Activated naive CD4-positive, alpha-beta T cell treated with anti-CD3 and anti-CD28 coated beads, Interleukin-2, amount 10 ng/mL, durations not matched to agents 7 days and 5 days (primary cell): ENCODE measurements around the gene ZFYVE1.
"Not testable (repeated sequence)": the region's sequence is repeated elsewhere in the genome, so short reads cannot be mapped to it uniquely, and the experiment has no call there.

Source experiments
- CTCF ChIA-PET: fragments of 350-600 bp; sonication (Branson Sonifier 250); formaldehyde crosslinking; loops from one replicate; lab custom pipeline; 2021; ENCODE audit warnings: antibody characterized with exemption; lab: Charles Lee
- DNase-seq: peaks from one replicate; pipeline ENCODE4 v3.0.0-alpha.2; 2020
- H3K27ac Mint-ChIP-seq: one replicate; pipeline ENCODE4 v1.8.0; 2021; ENCODE audit warnings: mild to moderate bottlenecking, moderate library complexity, mixed read lengths
- H3K27me3 Mint-ChIP-seq: one replicate; pipeline ENCODE4 v1.8.0; 2021; ENCODE audit warnings: mild to moderate bottlenecking, mixed read lengths
- H3K36me3 Mint-ChIP-seq: one replicate; pipeline ENCODE4 v1.8.0; 2021; ENCODE audit warnings: mixed read lengths
- H3K4me1 Mint-ChIP-seq: one replicate; pipeline ENCODE4 v1.8.0; 2021; ENCODE audit warnings: mixed read lengths
- H3K4me3 Mint-ChIP-seq: one replicate; pipeline ENCODE4 v1.8.0; 2021; ENCODE audit warnings: mild to moderate bottlenecking, moderate library complexity, mixed read lengths
- H3K9me3 Mint-ChIP-seq: one replicate; pipeline ENCODE4 v1.8.0; 2021; ENCODE audit warnings: mixed read lengths

Gene ZFYVE1

DNA sequence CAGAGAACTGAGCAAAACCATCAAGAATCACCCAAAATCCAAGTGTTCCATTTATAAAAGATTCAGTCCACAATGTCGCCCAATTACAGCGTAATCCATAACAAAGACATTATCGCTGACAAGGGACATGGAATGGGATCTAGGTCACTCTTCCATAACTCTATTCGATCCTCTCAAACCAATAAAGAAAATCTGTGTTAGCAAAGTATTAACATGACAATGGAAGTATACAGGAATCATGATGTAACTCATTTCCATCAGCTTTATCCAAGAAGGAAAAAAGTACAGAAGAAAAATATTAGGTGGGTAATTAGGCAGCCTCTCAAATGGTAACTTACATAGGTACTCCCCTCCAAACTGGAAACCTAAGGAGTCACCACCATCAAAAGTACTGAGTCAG is 4.9 kb downstream of the ZFYVE1 start:
- Mint-ChIP-seq H3K27me3 (no peaks in the 10 kb centered on the region), H3K4me3 (no peak overlapping the region), H3K4me1 (peaks cover 35% of the 10 kb centered on the region), H3K9me3 (no peaks in the 10 kb centered on the region), H3K36me3 (peaks cover 44% of the 10 kb centered on the region), H3K27ac (no peak overlapping the region)
- no peak for DNase-seq
- CTCF ChIA-PET, result no interaction called here

DNA sequence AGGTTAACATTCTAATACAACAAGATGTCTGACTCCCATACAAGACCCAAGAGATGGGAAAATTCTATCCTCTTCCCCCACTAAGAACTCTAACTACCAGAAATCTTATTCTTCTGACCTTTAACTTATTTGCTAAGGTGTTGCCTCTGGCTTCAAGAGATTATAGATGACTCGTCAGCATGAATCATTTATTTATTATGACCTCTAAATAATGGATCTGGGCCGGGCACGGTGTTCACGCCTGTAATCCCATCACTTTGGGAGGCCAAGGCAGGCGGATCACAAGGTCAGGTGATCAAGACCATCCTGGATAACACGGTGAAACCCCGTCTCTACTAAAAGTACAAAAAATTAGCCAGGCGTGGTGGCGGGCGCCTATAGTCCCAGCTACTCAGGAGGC is 10.9 kb downstream of the ZFYVE1 start:
- CTCF ChIA-PET, H3K27me3 Mint-ChIP-seq, H3K9me3 Mint-ChIP-seq, H3K4me3 Mint-ChIP-seq, DNase-seq, H3K27ac Mint-ChIP-seq: not testable (repeated sequence)
- peaks cover 27% of the 10 kb centered on the region for H3K4me1 Mint-ChIP-seq
- H3K36me3 Mint-ChIP-seq, result peaks cover 45% of the 10 kb centered on the region

DNA sequence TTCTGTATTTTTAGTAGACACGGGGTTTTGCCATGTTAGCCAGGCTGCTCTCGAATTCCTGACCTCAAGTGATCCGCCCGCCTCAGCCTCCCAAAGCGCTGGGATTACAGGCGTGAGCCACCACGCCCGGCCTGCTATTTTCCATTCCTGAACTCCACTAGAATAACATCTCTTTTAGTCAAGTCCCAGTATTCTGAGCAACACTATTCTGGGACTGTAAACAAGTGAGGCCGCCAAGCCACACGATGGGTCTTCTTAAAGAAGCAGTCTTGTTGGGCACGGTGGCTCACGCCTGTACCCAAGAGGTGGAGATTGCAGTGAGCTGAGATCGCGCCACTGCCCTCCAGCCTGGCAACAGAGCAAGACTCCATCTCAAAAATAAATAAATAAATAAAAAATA is 11.4 kb downstream of the ZFYVE1 start:
- DNase-seq, H3K27ac Mint-ChIP-seq, H3K27me3 Mint-ChIP-seq, CTCF ChIA-PET, H3K9me3 Mint-ChIP-seq, H3K4me3 Mint-ChIP-seq: not testable (repeated sequence)
- Mint-ChIP-seq H3K4me1 (peaks cover 27% of the 10 kb centered on the region), H3K36me3 (peaks cover 45% of the 10 kb centered on the region)

DNA sequence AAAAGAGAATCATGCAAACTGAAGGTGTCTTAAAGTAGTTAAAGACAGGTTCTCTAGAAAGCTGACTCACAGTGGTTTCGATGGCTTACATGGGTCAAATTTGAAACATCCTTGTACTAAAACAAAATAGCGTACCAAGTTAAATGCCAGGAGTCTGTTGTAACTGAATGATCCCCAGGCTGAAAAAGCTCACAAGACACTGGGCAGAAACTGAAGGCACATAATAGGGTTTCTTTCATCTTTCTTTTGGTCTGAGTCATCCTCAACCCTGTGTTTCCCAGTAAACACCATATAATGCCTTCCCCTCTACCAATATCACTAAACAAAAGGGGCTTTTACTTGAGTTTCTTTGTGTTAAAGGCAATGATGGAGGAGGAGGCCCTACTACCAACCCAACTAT is 12.8 kb downstream of the ZFYVE1 start:
- no peak overlapping the region for H3K4me3 Mint-ChIP-seq
- H3K36me3 Mint-ChIP-seq, result peaks cover 51% of the 10 kb centered on the region
- H3K4me1 Mint-ChIP-seq, result peaks cover 27% of the 10 kb centered on the region
- no peaks in the 10 kb centered on the region for H3K9me3 Mint-ChIP-seq
- no peaks in the 10 kb centered on the region for H3K27me3 Mint-ChIP-seq
- CTCF ChIA-PET, result no interaction called here
- DNase-seq, result no peak
- H3K27ac Mint-ChIP-seq, result no peak overlapping the region

DNA sequence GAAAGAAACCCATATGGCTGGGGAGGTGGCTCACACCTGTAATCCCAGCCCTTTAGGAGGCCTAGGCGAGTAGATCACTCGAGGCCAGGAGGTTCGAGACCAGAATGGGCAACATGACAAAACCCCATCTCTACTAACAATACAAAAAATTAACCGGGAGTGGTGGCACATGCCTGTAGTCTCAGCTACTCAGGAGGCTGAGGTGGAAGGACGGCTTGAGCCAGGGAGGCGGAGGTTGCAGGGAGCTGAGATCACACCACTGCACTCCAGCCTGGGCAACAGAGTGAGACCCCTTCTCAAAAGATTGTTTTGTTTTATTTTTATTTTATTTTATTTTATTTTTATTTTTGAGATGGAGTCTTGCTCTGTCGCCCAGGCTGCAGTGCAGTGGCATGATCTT is 15.7 kb downstream of the ZFYVE1 start:
- not testable (repeated sequence) for H3K4me3 Mint-ChIP-seq, H3K27ac Mint-ChIP-seq, DNase-seq, H3K9me3 Mint-ChIP-seq, H3K27me3 Mint-ChIP-seq
- Mint-ChIP-seq H3K36me3 (peaks cover 49% of the 10 kb centered on the region), H3K4me1 (peaks cover 27% of the 10 kb centered on the region)
- CTCF ChIA-PET, result interaction anchor here (0.6 kb wide), 1 partner anchor 712 kb away, joined by 3 read pairs; no protein-coding TSS in a partner anchor

DNA sequence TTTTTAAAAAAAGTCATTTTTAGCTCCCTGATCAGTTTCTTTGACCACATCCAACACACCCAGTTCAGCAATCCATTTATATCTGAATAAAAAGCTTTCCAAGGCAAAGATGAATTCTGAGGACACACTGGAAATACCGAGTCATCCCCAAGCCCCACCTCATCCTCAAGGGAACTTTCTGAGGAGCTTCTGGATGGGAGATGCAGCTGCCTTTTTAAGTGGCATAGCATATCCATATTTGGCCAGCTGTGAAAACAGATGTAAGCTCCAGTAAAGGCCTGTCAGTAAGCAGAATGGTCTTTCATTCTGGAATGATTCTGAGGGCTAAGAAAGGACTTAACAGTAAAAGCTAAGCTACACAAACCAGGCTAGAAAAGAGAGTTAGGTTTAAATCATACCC is 18.4 kb downstream of the ZFYVE1 start:
- H3K36me3 Mint-ChIP-seq, result peaks cover 32% of the 10 kb centered on the region
- CTCF ChIA-PET, result no interaction called here
- DNase-seq, result no peak
- H3K27ac Mint-ChIP-seq, result no peak overlapping the region
- H3K4me3 Mint-ChIP-seq, result no peak overlapping the region
- H3K4me1 Mint-ChIP-seq, result peaks cover 7% of the 10 kb centered on the region
- H3K9me3 Mint-ChIP-seq, result no peaks in the 10 kb centered on the region
- H3K27me3 Mint-ChIP-seq, result no peaks in the 10 kb centered on the region

DNA sequence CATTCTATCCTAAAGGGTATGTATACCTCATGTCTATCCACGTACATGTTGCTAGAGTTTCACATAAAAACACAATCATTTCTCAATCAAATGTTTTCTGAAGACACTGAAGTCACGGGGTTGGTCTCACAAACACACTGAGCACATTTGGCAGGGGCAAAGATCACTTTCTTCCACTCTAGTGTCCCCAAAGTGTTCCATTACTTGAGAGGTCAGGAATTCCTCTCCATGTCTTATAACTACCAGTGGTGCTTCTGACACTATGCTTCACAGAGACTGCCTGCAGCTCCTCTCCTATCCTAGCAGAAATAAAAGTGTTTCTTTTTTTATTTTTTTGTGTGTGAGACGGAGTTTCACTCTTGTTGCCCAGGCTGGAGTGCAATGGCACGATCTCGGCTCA is 19.1 kb downstream of the ZFYVE1 start:
- H3K4me1 Mint-ChIP-seq, result peaks cover 3% of the 10 kb centered on the region
- no peak overlapping the region for H3K27ac Mint-ChIP-seq
- no peak for DNase-seq
- CTCF ChIA-PET, result no interaction called here
- no peaks in the 10 kb centered on the region for H3K27me3 Mint-ChIP-seq
- peaks cover 29% of the 10 kb centered on the region for H3K36me3 Mint-ChIP-seq
- H3K9me3 Mint-ChIP-seq, result no peaks in the 10 kb centered on the region
- no peak overlapping the region for H3K4me3 Mint-ChIP-seq

DNA sequence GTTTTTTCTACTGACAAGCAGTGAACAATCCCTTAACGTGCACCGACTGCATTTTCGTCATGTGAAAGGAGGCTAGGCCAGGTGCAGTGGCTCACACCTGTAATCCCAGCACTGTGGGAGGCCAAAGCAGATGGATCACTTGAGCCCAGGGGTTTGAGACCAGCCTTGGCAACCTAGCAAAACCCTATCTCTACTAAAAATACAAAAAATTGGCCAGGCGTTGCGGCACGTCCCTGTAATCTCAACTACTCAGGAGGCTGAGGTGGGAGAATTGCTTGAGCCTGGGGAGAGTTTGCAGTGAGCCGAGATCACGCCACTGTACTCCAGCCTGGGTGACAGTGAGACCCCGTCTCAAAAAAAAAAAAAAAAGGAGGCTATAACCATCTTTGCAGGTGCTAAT is 22.3 kb downstream of the ZFYVE1 start:
- CTCF ChIA-PET, H3K27me3 Mint-ChIP-seq, H3K4me3 Mint-ChIP-seq, H3K4me1 Mint-ChIP-seq, H3K9me3 Mint-ChIP-seq, H3K27ac Mint-ChIP-seq, DNase-seq: not testable (repeated sequence)
- peaks cover 21% of the 10 kb centered on the region for H3K36me3 Mint-ChIP-seq

DNA sequence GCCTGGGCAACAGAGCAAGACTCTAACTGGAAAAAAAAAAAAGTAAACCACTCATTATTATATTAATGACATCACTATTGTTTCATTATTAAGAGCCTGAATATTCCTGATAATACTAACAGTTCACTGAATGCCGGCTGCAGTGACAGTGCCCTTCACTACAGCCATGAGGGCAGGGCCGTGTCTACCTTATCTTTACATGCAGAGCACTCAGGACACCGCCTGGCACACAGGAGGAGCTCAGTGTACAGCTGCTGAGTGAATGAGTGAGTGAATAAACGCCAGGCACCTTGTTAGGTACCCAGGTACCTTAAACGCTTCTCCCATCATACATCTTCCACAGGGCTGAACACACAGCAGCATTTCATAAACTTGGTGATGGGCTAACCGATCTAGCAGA is 23.2 kb downstream of the ZFYVE1 start:
- no peaks in the 10 kb centered on the region for H3K4me1 Mint-ChIP-seq
- H3K27ac Mint-ChIP-seq, result peak overlapping the region; percentile 58
- DNase-seq, result no peak
- H3K9me3 Mint-ChIP-seq, result no peaks in the 10 kb centered on the region
- H3K27me3 Mint-ChIP-seq, result no peaks in the 10 kb centered on the region
- peaks cover 15% of the 10 kb centered on the region for H3K36me3 Mint-ChIP-seq
- CTCF ChIA-PET, result no interaction called here
- no peak overlapping the region for H3K4me3 Mint-ChIP-seq

DNA sequence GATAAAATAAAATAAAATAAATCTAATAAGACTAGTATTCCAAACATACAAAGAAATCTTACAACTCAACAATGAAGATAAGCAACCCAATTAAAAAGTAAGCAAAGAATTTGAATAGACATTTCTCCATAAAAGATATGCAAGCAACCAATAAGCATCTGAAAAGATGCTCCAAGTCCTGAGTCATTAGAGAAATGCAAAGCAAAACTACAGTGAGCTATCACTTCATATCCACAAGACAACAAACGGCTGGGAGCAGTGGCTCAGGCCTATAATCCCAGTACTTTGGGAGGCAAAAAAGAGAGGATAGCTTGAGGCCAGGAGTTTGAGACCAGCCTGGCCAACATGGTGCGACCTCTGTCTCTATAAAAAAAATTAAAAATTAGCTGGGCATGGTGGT is 26.8 kb downstream of the ZFYVE1 start:
- H3K27ac Mint-ChIP-seq, result no peak overlapping the region
- no peak for DNase-seq
- H3K27me3 Mint-ChIP-seq, result no peaks in the 10 kb centered on the region
- no peak overlapping the region for H3K4me3 Mint-ChIP-seq
- no peaks in the 10 kb centered on the region for H3K9me3 Mint-ChIP-seq
- H3K4me1 Mint-ChIP-seq, result no peaks in the 10 kb centered on the region
- H3K36me3 Mint-ChIP-seq, result peaks cover 31% of the 10 kb centered on the region
- CTCF ChIA-PET, result no interaction called here

DNA sequence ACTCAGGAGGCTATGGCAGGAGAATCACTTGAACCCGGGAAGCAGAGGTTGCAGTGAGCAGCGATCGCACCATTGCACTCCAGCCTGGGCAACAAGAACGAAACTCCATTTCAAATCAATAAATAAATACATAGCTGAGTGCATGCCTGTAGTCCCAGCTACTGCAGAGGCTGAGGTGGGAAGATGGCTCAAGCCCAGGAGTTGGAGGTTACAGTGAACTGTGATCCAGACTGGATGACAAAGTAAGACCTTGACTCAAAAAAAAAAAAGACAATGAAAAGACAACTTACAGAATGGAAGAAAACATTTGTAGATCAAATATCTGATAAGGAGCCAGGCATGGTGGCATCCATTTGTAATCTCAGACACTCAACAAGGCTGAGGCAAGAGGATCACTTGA is 27.6 kb downstream of the ZFYVE1 start:
- no peaks in the 10 kb centered on the region for H3K4me1 Mint-ChIP-seq
- no peak overlapping the region for H3K4me3 Mint-ChIP-seq
- H3K27ac Mint-ChIP-seq, result no peak overlapping the region
- DNase-seq, result no peak
- no peaks in the 10 kb centered on the region for H3K9me3 Mint-ChIP-seq
- H3K36me3 Mint-ChIP-seq, result peaks cover 31% of the 10 kb centered on the region
- no peaks in the 10 kb centered on the region for H3K27me3 Mint-ChIP-seq
- CTCF ChIA-PET, result no interaction called here

DNA sequence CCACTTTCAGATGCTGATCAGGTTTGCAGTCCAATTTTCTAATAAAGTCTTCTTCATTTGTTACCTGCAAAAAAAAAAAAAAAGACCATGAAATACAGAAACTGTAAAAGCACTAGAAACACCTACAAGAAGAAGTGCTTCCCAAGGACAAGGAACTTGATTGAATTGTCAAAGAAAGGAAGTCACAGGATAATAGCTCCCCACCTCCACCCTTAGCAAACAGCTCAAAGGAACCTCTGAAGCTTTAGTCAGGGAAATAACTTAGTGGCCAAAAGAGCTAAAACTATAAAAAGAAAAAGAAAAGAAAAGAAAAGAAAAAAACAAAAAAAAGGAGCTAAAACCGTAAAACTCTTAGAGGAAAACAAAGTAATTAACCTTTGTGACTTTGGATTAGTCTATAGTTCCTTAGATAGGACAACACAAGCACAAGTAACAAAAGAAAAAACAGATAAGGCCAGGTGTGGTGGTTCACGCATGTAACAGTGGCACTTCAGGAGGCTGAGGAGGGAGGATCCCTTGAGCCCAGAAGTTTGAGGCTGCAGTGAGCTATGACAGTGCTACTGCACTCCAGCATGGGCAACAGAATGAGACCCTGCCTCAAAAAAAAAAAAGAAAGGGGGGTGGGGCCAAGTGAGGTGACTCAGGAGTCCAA is 28.5 kb downstream of the ZFYVE1 start:
- Mint-ChIP-seq H3K9me3 (no peaks in the 10 kb centered on the region), H3K27me3 (no peaks in the 10 kb centered on the region), H3K4me1 (no peaks in the 10 kb centered on the region), H3K27ac (no peak overlapping the region), H3K36me3 (peaks cover 28% of the 10 kb centered on the region), H3K4me3 (no peak overlapping the region)
- CTCF ChIA-PET, result interaction anchor here (0.6 kb wide), 1 partner anchor 108 kb away, joined by 3 read pairs; no protein-coding TSS in a partner anchor
- DNase-seq, result no peak

DNA sequence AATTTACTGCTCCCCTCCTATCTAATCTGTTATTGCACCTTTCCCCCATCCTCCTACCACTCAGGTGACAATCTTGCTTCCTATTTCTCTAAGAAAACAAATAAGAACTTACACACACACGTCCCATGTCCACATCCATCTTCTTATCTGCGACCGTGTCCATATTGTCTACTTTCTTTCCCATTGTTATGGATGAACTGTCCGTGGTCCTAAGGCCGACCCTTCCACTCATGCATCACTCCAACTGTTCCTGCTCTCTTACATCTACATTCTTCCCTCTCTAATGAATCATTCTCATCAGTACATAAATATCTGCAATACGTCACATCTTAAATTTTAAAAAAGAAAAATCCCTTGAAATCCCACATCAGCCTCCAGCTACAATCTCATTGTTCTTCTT is 30.0 kb downstream of the ZFYVE1 start:
- CTCF ChIA-PET, result no interaction called here
- Mint-ChIP-seq H3K4me3 (no peak overlapping the region), H3K36me3 (peaks cover 38% of the 10 kb centered on the region), H3K27ac (no peak overlapping the region), H3K9me3 (no peaks in the 10 kb centered on the region), H3K27me3 (no peaks in the 10 kb centered on the region), H3K4me1 (no peaks in the 10 kb centered on the region)
- DNase-seq, result no peak

DNA sequence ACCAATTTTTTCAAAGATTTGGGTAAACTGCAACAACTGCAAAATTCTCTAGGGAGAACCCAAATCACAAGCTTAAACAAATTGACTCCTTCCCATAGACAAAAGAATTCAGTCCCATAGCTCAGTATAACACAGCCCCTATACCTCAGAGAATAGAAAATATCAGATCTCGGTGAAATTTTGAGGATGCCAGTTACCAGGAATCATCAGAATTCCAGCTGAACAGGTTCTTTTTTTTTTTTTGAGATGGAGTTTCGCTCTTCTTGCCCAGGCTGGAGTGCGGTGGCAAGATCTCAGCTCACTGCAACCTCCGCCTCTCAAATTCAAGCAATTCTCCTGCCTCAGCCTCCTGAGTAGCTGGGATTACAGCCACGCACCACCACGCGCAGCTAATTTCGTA is 36.7 kb downstream of the ZFYVE1 start:
- no peak overlapping the region for H3K27ac Mint-ChIP-seq
- no peak overlapping the region for H3K4me3 Mint-ChIP-seq
- no peak for DNase-seq
- no peaks in the 10 kb centered on the region for H3K9me3 Mint-ChIP-seq
- H3K36me3 Mint-ChIP-seq, result peaks cover 30% of the 10 kb centered on the region
- H3K27me3 Mint-ChIP-seq, result no peaks in the 10 kb centered on the region
- CTCF ChIA-PET, result no interaction called here
- H3K4me1 Mint-ChIP-seq, result no peaks in the 10 kb centered on the region

DNA sequence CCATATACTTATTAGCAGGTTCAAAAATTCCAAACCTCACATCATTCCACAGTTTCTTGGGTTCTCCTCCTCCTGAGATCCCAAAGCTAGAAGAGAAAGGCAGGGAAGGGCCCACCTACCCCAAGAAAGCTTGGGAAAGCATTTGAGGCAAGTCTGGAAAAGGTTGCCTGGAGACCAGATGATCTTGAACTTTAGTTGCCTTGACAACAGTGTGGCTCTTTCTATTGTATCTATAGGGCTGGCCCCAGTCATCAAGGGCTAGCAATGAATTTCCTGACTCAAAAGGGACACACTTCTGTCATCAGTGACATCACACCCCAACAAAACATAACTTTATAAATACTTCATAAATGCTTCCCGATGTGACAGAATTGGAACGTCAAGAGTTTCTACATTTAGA is 40.0 kb downstream of the ZFYVE1 start:
- no peaks in the 10 kb centered on the region for H3K4me1 Mint-ChIP-seq
- no peaks in the 10 kb centered on the region for H3K27me3 Mint-ChIP-seq
- no peak for DNase-seq
- H3K36me3 Mint-ChIP-seq, result peaks cover 40% of the 10 kb centered on the region
- H3K27ac Mint-ChIP-seq, result no peak overlapping the region
- no peaks in the 10 kb centered on the region for H3K9me3 Mint-ChIP-seq
- CTCF ChIA-PET, result no interaction called here
- H3K4me3 Mint-ChIP-seq, result no peak overlapping the region

DNA sequence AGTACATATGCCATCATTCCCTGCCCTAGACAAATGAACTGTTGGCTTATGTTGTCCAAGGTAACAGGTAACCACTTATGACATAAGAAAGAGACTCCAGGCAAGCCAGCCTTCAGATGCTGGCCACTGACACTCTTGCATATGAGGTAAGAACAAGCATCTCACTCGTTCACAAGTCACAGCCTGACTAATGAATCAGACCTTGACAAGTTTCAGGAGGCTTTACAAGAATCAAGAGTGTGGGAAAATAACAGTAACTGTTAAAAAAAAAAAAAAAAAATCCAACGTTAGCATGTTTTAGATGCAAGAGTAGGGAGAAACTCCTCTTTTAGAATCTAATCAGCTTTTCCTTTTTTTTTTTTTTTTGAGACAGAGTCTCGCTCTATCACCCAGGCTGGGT is 40.7 kb downstream of the ZFYVE1 start:
- H3K27me3 Mint-ChIP-seq, result no peaks in the 10 kb centered on the region
- no peaks in the 10 kb centered on the region for H3K4me1 Mint-ChIP-seq
- H3K36me3 Mint-ChIP-seq, result peaks cover 40% of the 10 kb centered on the region
- CTCF ChIA-PET, result no interaction called here
- no peaks in the 10 kb centered on the region for H3K9me3 Mint-ChIP-seq
- DNase-seq, result no peak
- H3K27ac Mint-ChIP-seq, result no peak overlapping the region
- H3K4me3 Mint-ChIP-seq, result no peak overlapping the region
